ENCODE results near the gene RAPH1.

The RAPH1 gene

DNA sequence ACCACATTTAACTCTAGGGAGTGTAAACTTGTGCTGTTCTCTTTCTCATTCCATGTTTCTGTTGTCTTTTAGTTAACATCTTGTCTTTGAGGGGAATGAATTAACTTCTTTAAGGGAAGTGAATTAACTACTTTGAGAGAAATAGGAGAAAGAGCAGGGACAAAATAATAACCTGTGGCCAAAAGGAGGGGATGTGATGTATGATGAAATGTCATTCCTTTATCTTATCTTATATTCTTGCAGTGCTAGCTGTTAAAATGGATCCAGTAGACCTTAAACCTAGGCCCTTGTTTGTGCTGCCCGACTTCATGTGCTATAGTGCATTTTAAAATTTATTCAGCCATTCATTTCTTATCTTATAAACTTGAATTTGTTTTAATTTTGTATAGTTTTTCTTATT, 188.5 kb downstream of the RAPH1 start:
- no peak for DNase-seq
- in situ Hi-C loops (cut with HindIII; ENCODE audit: low pct_ligation_motif_present, low pct_unique_long_range_greater_than_20kb, low sequenced_read_pairs): no loop called here

DNA sequence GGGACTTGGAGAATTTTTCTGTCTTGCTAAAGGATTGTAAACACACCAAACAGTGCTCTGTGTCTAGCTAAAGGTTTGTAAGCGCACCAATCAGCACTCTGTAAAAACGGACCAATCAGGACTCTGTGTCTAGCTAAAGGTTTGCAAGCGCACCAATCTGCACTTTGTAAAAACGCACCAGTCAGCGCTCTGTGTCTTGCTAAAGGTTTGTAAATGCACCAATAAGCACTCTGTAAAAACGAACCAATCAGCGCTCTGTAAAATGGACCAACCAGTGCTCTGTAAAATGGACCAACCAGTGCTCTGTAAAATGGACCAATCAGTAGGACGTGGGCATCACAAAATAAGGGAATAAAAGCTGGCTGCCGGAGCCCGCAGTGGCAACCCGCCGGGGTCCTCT, 190.4 kb downstream of the RAPH1 start:
- in situ Hi-C loops (cut with HindIII; ENCODE audit: low pct_ligation_motif_present, low pct_unique_long_range_greater_than_20kb, low sequenced_read_pairs): no loop called here
- DNase-seq: no peak
